ENCODE measurements around the gene PACSIN1. TPM values are rescaled to one million over a fixed set of nuclear protein-coding genes. Genes with fewer than 3 reads are reported as not detected.

Gene PACSIN1
- total RNA-seq, 6 experiments from 2014 or later: 0.05 to 0.37 (median 0.22) TPM; not detected in 1

GRCh38 chr6:34543421-34543820, 77.5 kb downstream of the PACSIN1 start:
- ATAC-seq: peak in 1 of 4 donors; percentile 18
- DNase-seq: no peak
- no peaks in the 10 kb centered on the region for H3K9me3 ChIP-seq
- peaks cover 0 to 10% (median 0%) of the 10 kb centered on the region in 4 donors for H3K4me1 ChIP-seq
- H3K4me3 ChIP-seq: no peak overlapping the region
- intact Hi-C loops (cut with DNase I): no loop called here
- 48% methylated on average over 3 of the region's 5 CpGs for WGBS (ENCODE audit: insufficient coverage, low coverage, low lambda C conversion rate, missing lambda C conversion rate)
- H3K36me3 ChIP-seq: no peaks in the 10 kb centered on the region
- TF ChIP-seq, protein P1, sequence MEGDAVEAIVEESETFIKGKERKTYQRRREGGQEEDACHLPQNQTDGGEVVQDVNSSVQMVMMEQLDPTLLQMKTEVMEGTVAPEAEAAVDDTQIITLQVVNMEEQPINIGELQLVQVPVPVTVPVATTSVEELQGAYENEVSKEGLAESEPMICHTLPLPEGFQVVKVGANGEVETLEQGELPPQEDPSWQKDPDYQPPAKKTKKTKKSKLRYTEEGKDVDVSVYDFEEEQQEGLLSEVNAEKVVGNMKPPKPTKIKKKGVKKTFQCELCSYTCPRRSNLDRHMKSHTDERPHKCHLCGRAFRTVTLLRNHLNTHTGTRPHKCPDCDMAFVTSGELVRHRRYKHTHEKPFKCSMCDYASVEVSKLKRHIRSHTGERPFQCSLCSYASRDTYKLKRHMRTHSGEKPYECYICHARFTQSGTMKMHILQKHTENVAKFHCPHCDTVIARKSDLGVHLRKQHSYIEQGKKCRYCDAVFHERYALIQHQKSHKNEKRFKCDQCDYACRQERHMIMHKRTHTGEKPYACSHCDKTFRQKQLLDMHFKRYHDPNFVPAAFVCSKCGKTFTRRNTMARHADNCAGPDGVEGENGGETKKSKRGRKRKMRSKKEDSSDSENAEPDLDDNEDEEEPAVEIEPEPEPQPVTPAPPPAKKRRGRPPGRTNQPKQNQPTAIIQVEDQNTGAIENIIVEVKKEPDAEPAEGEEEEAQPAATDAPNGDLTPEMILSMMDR (IDR thresholded peaks at IDR 0.05): no peak
- no peaks in the 10 kb centered on the region for H3K27me3 ChIP-seq
- H3K27ac ChIP-seq: no peak overlapping the region

- DNase-seq: no peak
- intact Hi-C loops (cut with DNase I): no loop called here
- Histone ChIP-seq H3K9me3 (no peaks in the 10 kb centered on the region), H3K36me3 (no peaks in the 10 kb centered on the region), H3K27ac (no peak overlapping the region), H3K4me3 (no peak overlapping the region), H3K4me1 (peaks cover 0 to 10% (median 0%) of the 10 kb centered on the region in 4 donors), H3K27me3 (no peaks in the 10 kb centered on the region)
- no peak for TF ChIP-seq POLR2A (IDR thresholded peaks at IDR 0.05)
- TF ChIP-seq, protein P1 (IDR thresholded peaks at IDR 0.05): no peak
- ATAC-seq: no peak
- WGBS (ENCODE audit: insufficient coverage, low coverage, low lambda C conversion rate, missing lambda C conversion rate): 96% methylated on average over 5 of the region's 27 CpGs
Measured at GRCh38 chr6:34544052-34544604, 78.3 kb downstream of the PACSIN1 start.

- DNase-seq: no peak
- H3K4me1 ChIP-seq: peaks cover 0 to 10% (median 0%) of the 10 kb centered on the region in 4 donors
- intact Hi-C loops (cut with DNase I): no loop called here
- H3K9me3 ChIP-seq: no peaks in the 10 kb centered on the region
- no peak overlapping the region for H3K27ac ChIP-seq
- no peaks in the 10 kb centered on the region for H3K27me3 ChIP-seq
- ATAC-seq: no peak
- 65% methylated on average over 5 of the region's 13 CpGs for WGBS (ENCODE audit: insufficient coverage, low coverage, low lambda C conversion rate, missing lambda C conversion rate)
- no peak overlapping the region for H3K4me3 ChIP-seq
- no peaks in the 10 kb centered on the region for H3K36me3 ChIP-seq
- no peak for TF ChIP-seq POLR2A (IDR thresholded peaks at IDR 0.05)
- TF ChIP-seq, protein P1 (IDR thresholded peaks at IDR 0.05): no peak
Measured at GRCh38 chr6:34544776-34545471, 79.0 kb downstream of the PACSIN1 start.

DNA sequence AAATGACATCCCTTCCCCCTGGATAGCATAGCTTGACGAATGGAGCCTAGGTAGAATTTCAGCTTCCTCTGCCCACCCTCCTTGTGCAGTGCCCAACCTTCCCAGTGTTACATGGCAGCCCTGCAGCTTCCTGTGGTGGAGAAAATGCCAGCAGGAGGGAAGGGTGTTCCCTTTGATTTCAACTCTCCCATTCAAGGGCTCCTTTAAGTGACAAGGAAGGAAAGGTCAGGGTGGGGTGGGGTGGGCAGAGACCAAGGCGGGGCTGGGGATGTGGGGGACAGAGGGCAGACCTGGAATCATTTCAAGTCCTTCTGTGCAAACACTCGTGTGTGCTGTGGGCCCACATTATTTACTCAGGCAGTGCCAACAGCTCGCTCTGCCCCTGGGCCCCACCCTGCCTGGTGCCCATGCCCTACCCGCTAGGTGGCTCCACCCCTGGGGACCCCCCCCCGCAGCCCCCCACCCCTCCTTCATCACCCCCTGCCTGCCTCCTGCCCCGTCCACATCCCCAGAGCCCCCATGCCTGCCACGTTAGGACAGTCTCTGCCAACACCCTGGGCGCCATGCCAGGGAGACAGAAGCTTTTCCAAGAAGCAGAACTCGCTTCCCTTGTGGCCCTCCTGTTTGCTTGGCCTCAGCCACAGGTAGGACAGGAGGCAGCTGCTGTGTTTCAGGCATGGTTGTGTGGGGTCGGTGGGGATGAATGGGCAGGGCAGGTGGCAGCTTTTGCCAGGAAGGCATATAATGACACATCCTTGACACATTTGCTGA, 80.9 kb downstream of the PACSIN1 start:
- intact Hi-C loops (cut with DNase I): no loop called here
- Histone ChIP-seq H3K4me3 (no peak overlapping the region), H3K36me3 (no peaks in the 10 kb centered on the region), H3K27ac (no peak overlapping the region), H3K27me3 (no peaks in the 10 kb centered on the region), H3K9me3 (no peaks in the 10 kb centered on the region), H3K4me1 (peaks cover 0 to 10% (median 0%) of the 10 kb centered on the region in 4 donors)
- TF ChIP-seq, protein P1 (IDR thresholded peaks at IDR 0.05): peak in 1 of 4 donors; percentile 8
- TF ChIP-seq POLR2A (IDR thresholded peaks at IDR 0.05): no peak
- WGBS (ENCODE audit: insufficient coverage, low coverage, low lambda C conversion rate, missing lambda C conversion rate): 4% methylated on average over 5 of the region's 11 CpGs
- DNase-seq: peak in 1 of 3 donors; percentile 40
- ATAC-seq: peak; percentile 47 to 82 (median 66)
